GM12892 (cell line): ENCODE measurements around the gene ALG9.

Experiments
- POLR2AphosphoS5 ChIP-seq: IDR thresholded peaks from 2 replicates; pipeline ENCODE4 v1.6.1; 2011; ENCODE audit warnings: low read depth, low read length, control low read depth
- TAF1 ChIP-seq: IDR thresholded peaks from 2 replicates; pipeline ENCODE4 v1.6.1; 2011; ENCODE audit warnings: low read depth, mild to moderate bottlenecking, control low read depth, low read length, borderline replicate concordance

DNA sequence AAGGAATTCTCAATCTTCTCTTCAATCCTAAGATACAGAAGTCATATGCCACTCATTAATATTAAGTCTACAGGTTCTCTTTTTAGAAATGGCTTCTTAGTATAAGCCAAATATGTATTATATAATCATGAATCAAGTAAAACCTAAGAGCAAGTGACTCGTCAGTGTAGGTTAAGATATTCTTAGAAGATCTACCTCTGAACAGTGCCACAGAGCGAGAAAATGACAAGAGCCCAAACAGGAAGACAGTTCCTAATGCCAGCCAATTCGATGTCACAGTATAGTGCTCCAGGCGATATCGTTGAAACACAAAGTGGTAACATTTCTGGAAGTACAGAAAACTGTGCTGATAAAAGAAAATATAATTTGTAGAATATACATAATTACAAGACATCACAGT, 33.3 kb downstream of the ALG9 start:
- no peak for TF ChIP-seq TAF1
- TF ChIP-seq POLR2AphosphoS5, result no peak
